NCI-H345 (cell line): Measurements from ENCODE around the gene HOXC13.

Experiments used
- DNase-seq: peaks from one replicate; lab custom pipeline; 2025; lab: John Stamatoyannopoulos, UW

HOXC13 gene

GRCh38 chr12:53955036-53955775 is 16.6 kb downstream of the HOXC13 start:
- DNase-seq: no peak

DNA sequence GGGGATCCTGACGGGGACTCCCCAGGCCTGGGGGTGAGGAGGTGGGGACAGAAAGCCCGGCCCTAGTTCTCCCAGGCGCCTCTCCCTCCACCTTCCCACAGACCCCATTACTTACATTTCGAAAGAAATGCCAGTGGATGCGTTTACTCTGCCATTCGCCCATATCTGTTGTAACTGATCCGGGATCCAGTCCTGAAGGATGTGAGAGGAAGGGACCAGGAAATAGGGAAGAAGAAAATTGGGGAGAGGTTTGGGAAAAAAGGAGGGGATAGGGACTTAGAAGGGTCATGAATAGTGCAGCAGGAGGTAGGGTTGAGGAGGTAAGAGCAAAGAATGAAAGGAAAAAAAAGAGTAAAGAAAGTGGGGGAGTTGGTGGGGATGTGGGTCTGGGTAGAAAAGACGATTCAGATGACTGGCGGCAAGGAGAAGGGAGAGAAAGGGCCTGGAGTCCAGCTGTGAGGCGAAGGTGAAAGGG is 17.2 kb downstream of the HOXC13 start:
- no peak for DNase-seq

DNA sequence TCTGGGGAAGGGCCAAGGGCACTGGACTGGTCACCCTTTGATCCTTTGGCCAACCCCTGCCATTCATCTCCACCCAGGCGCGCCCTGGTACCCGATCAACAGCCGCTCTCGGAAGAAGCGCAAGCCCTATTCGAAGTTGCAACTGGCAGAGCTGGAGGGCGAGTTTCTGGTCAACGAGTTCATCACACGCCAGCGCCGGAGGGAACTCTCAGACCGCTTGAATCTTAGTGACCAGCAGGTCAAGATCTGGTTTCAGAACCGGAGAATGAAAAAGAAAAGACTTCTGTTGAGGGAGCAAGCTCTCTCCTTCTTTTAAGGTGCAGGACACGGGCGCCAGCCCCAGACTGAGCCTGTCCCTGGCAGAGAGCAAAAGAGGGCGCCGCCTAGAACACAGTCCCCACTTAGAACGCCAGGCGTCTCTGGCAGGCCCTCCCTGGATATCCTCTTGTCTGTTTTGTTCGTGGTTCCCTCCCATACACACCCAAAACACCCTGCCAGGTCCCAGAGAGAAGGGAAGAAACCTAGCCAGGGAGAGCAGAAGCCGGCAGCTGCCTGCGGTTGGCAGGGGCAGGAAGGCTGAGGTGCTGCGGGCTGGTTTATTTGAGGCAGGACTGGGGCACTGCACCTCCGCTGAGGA is 17.7 kb downstream of the HOXC13 start:
- DNase-seq: no peak

- DNase-seq: no peak
Observed at GRCh38 chr12:53956914-53957536, 18.4 kb downstream of the HOXC13 start.

- no peak for DNase-seq
Observed at GRCh38 chr12:53958128-53958527, 19.5 kb downstream of the HOXC13 start.

DNA sequence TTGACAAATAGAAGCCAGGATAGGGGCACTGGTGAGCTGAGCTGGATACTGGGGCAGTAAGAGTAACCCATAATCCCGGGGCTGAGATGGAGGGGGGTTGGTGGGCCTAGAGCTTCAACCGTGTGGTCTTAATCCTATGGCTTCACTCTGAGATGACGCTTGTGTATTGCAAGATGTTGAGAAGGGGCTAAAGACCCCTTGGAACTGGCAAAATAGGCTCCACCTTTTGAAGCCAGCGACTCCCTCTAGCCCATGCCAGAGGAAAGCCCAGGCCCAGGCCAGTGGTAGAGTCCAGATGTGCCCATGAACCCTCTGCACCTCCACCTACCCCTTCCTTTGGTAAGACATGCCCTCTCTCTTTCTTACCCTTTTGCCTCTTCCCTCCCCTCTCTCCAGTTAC is 20.7 kb downstream of the HOXC13 start:
- no peak for DNase-seq

DNA sequence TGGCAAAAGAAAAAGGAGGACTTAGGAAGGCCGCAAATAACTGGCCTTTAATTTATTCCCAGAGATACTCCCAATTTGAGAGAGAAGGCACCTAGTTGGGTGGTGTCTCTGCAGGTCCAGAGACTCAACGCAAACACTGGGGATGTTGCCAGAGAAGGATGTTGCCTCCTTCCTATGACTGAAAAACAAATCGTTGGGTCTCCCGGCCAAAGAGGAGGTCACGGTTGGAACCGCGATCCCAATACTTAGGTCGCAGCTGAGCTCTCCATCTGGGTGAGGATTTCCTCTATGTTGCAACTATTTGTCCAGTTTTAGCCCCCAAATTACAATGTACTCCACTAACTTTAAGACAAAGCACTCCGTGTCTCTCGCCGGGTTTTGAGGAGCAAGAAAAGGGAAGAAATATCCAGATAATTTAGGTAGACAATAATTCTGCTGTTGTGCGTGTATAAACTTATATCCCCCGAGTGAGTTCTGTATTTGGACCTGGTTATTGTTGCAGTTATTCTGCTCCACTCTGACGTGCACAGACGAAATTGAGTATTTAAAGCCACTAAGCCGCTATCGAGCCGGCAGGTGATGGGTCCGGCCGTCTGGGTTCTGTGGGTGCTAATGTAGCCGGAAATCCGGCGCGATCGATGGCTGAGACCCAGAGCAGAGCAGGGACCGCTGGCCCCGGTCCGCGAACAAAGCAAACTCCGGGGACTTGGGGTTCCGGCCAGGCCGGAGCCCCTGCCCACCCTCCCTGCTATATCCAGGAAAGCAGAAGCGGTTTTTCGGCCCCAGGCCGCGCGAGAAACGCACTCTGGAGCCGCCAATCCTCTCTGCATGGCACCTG is 21.8 kb downstream of the HOXC13 start:
- no peak for DNase-seq

GRCh38 chr12:53961025-53961761 is 22.6 kb downstream of the HOXC13 start:
- DNase-seq: no peak

- no peak for DNase-seq
Observed at GRCh38 chr12:53963005-53963404, 24.4 kb downstream of the HOXC13 start.

GRCh38 chr12:53963434-53964314 is 25.0 kb downstream of the HOXC13 start:
- DNase-seq: no peak

DNA sequence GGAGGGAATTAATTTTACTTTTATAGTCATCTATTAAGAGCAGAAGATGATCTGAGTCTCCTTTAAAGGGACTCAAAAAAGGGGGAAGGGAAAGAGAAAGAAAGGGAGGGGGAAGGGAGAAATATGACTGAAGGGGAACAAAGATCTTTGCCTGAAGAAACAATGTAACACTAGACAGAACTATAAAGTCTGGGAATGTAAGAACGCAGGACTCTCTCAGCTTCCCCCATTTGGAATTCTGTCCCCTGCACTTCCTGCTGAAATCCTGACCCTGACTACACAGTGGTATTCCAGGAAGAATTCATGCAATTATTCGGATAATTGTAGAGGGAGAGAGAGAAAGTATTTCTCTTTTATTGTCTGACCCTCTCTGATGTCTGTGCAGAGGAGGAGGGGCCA is 25.7 kb downstream of the HOXC13 start:
- no peak for DNase-seq

- no peak for DNase-seq
Observed at GRCh38 chr12:53965281-53966084, 26.9 kb downstream of the HOXC13 start.

DNA sequence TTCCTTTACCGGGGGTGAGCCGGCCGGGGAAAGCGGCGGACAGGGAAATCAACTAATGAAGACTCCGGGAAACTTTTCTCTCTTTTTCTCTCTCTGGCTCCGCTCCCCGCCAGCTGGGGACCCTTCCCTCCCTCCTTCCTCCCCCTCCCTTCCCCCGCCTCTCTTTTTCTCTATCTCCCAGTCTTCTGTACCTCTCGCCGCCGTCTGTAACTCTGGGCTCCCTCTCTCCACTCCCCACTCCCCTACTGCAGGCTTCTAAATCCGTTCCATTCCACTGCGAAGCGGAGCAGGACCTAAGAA is 27.4 kb downstream of the HOXC13 start:
- DNase-seq: no peak

GRCh38 chr12:53966385-53967133 is 27.9 kb downstream of the HOXC13 start:
- no peak for DNase-seq

- DNase-seq: no peak
Observed at GRCh38 chr12:53967421-53967925, 28.8 kb downstream of the HOXC13 start.

GRCh38 chr12:53968214-53969127 is 29.8 kb downstream of the HOXC13 start:
- DNase-seq: no peak

DNA sequence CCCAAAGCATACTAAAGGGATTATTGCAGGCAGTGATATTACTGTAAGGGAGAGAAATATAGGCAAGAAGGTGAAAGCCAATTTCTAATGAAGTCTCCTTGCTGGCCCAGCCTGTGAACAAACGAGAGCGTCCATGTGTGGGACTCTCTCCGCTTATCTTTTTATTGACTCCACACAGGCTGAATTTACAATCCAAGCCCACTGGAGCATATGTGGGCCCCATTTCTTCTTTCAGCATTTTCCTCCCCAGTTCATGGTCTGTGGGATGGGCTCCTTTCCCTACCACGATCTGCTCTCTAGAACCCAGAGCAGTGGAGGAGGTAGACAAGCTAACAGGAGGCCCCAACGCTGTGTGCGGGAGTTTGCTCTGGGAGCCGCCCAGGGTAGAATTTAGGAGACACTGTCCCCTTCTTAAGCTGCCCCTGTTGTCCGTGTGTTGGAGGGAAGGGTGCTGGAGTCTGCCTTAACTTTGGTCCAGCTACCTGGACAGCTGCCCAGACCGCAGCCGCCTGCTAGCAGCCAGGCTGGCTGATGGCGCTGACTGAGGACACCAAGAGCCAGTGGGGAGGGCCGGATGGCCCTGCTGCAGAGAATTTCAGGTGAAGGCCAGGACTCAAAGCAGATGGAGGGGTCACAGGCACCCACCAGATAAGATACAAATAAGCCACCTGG is 31.1 kb downstream of the HOXC13 start:
- no peak for DNase-seq
